Retinal pigment epithelial cell (primary cell): ENCODE measurements around the gene FBXL5.

Experiments
- DNase-seq: peaks from one replicate; pipeline ENCODE4 v3.0.0-alpha.2; 2010; ENCODE audit warnings: low read depth
- H3K4me3 ChIP-seq: 2 replicates; pipeline ENCODE4 v1.5.1; 2011; ENCODE audit warnings: mild to moderate bottlenecking, low read length, control low read depth, moderate library complexity
- TF ChIP-seq, protein P1 (sequence below): conservative IDR thresholded peaks from 2 replicates; pipeline ENCODE4 v1.5.1; 2011; ENCODE audit warnings: low read depth, low read length, control low read depth, inconsistent platforms

The FBXL5 gene

DNA sequence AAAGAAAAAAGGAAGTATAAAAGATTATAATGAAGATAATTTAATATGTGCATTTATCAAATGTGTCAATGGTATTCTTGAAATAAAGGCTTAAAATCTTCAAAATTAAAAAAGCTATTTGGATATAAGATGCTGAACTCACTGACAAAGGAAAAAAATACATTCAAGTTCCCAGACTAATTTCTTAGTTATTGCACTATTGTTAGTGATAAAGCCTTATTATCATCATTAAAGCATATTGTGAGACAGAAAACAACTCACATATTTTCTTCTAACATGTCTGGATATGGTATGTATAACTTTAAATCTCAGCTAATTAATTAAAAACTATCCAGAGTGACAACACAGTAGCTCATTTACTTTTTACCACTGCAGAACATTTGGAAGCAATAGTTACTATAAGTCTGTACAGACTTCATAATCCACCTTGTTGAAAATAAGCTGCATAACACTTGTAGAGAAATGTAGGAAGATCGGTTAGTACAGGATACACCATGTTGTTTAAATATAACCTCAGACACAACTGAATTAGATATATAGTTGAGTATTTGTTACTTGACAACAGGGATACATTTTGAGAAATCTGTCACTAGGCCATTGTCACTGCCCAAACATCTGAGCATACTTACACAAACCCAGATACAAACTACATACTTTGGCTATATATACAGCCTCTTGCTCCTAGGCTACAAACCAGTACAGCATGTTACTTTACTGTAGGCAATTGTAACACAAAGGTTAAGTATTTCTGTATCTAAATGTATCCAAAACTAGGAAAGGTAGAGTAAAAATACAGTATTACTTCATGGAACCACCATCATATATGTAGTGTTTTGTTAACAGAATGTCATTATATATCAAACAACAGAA is 13.6 kb upstream of the FBXL5 start:
- TF ChIP-seq, protein P1, sequence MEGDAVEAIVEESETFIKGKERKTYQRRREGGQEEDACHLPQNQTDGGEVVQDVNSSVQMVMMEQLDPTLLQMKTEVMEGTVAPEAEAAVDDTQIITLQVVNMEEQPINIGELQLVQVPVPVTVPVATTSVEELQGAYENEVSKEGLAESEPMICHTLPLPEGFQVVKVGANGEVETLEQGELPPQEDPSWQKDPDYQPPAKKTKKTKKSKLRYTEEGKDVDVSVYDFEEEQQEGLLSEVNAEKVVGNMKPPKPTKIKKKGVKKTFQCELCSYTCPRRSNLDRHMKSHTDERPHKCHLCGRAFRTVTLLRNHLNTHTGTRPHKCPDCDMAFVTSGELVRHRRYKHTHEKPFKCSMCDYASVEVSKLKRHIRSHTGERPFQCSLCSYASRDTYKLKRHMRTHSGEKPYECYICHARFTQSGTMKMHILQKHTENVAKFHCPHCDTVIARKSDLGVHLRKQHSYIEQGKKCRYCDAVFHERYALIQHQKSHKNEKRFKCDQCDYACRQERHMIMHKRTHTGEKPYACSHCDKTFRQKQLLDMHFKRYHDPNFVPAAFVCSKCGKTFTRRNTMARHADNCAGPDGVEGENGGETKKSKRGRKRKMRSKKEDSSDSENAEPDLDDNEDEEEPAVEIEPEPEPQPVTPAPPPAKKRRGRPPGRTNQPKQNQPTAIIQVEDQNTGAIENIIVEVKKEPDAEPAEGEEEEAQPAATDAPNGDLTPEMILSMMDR: no peak

DNA sequence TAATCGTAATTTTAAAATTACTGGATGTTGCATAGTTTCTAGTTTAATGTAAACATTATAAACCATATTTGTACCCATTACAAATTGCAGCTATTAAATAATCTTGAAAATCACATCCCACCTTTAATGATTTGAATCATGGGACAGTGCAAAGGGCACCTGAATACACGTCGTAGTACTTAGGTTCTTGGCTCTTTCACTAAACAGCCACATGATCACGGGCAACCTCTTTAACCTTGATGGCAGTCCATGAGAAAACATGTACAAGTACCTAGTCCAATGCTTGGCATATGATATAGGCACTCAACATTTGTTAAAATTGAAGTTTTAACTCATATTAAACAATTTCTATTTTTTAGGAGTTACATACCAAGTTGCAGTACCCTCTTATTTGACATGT is 11.8 kb upstream of the FBXL5 start:
- TF ChIP-seq, protein P1: no peak
- no peak overlapping the region for H3K4me3 ChIP-seq

More for the DNA sequence above, 13.6 kb upstream of the FBXL5 start:
- no peak for DNase-seq
- no peak overlapping the region for H3K4me3 ChIP-seq

DNA sequence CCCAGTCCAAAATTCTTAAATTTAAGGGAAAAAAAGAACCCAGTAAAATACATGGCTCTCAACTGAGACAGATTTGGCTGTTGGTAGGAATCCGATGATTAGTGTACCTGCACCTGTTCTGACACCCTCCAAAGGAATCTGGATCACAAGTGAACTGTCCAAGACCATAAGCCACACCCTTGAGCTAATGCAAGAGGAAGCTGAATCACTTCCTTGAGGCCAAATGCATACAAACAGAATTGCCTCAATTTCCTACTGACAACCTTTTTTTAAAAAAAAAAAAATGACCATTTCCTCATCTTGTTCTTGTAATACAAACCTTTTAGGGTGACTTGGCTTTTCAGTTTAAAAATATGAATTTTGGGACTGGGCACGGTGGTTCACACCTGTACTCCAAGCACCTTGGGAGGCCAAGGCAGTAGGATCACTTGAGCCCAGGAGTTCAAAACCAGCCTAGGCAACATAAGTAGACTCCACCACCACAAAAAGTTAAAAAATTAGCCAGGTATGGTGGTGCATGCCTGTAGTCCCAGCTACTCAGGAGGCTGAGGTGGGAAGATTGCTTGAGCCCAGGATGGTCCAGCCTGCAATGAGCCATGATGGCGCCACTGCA is 10.7 kb upstream of the FBXL5 start:
- DNase-seq: no peak
- TF ChIP-seq, protein P1: no peak
- no peak overlapping the region for H3K4me3 ChIP-seq

More for the DNA sequence above, 11.8 kb upstream of the FBXL5 start:
- no peak for DNase-seq

DNA sequence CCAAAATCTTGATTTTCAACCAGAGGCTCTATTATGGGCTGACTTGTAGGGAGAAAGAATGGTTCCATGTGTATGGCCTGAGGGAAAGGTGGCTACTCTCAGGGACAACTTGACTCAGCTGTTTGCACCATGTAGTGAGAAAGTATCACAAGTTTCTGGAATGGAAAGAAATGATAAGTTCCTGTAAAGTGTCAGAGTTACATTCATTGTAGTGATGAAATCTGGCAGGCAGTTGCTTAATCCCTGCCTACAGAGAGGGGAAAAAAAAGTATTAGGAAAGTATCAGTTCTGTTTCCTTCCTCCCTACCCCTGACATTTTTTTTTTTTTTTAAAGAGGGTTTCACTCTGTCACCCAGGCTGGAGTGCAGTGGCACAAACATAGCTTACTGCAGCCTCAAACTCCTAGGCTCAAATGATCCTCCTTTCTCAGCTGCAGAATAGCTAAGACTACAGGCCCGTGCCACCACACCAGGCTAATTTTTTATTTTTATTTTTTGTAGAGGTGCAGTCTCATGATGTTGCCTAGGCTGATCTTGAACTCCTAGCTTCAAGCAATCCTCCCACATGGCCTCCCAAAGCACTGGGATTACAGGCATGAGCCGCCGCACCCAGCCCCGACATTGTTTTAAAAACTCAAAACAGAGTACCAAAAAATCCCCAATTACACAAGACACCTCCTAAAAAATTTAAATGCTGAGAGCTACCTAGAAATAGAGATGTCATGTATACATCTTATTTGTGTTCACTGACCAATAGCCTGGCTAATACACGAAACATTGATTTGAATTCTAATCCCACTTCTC is 4.8 kb upstream of the FBXL5 start:
- TF ChIP-seq, protein P1: no peak
- no peak for DNase-seq

DNA sequence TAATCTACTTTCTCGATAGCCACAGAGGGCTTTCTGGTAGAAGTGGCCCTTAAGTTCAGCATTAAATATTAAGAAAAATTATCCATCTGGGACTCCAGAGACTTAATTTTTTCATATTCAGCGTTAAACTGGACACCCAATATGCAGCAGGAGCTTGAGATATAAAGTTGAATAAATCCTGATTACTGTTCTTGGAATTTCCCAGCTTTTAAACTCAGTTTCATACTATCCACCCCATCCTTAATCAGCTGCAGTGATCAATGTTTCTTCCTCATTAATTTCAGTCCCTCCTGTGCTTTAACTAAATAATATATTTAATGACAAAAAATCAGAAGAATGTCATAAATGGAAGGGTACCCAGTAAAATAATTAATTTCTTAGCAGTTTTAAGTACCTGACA is 3.6 kb upstream of the FBXL5 start:
- TF ChIP-seq, protein P1: no peak
- no peak overlapping the region for H3K4me3 ChIP-seq

More for the DNA sequence above, 4.8 kb upstream of the FBXL5 start:
- no peak overlapping the region for H3K4me3 ChIP-seq

DNA sequence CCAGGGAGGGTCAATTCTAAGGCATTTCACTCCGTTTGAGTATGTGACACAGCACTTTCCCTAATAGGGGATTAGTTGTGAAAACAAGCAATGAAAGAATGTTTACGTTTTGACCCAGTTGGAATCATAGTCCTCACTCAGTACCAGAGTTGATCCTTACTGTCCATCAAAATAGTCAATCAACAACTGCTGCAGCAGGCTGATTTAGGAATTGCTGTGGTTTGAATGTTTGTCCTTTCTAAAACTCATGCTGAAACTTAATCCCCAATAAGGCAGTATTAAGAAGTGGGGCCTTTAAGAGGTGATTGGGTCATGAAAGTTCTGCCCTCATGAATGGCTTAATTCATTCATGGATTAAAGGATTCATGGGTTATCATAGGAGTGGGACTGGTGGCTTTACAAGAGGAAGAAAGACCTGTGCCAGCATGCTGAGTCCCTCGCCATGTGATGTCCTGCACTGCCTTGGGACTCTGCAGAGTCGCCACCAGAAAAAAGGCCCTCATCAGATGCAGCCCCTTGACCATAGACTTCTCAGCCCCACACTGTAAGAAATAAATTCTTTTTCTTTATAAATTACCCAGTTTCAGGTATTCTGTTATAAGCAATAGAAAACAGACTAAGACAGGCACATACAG is 3.1 kb upstream of the FBXL5 start:
- H3K4me3 ChIP-seq: no peak overlapping the region
- peak; percentile 81 for DNase-seq
- TF ChIP-seq, protein P1: no peak

More for the DNA sequence above, 3.6 kb upstream of the FBXL5 start:
- DNase-seq: no peak
